HG02610 (cell line): ENCODE measurements around the gene TERF2IP.

Experiments used
- ATAC-seq: cut with Tn5 transposase; IDR thresholded peaks from one replicate; pipeline ENCODE4 v1.9.1; 2021; ENCODE audit warnings: mild to moderate bottlenecking, moderate library complexity; ENCODE audit not compliant: unreplicated experiment

TERF2IP gene

DNA sequence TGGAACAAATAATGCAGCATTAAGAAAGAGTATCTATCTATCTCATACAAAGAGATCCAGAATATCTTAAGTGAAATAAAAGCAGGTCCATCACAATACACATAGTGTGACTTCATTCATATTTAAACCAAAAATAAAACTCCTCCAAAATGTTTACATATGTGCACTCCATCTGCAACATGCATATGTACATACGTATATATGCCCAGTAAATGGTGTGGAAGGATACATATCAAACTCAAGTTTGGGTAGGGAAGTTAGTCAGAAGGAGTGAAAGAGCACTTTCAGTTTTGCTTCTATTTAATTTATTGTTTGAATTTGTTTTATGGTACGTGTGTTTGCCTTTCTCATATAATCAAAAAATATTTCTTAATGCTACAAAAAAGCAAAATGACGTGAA, 12.5 kb upstream of the TERF2IP start:
- no peak for ATAC-seq

DNA sequence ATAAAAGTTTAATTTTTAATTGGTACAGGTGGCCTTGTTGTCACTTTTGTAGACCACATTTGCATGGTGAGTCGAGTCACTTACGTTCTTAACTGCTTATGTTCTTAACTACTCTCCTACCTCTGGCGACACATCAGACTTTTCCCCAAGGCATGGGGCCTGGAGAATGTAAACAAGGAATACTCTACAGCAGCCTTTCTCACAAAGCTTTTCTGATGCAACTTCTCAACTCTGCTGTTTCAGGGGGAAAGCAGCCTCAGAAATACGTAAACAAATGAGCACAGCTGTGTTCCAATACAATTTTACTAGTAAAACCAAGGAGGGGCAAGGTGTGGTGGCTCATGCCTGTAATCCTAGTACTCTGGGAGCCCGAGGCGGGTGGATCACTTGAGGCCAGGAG, 7.0 kb upstream of the TERF2IP start:
- no peak for ATAC-seq

- ATAC-seq = no peak
Measured at GRCh38 chr16:75644240-75645012, 3.1 kb upstream of the TERF2IP start.

GRCh38 chr16:75647112-75647491, 471 bp upstream of the TERF2IP start:
- ATAC-seq = peak; percentile 25

DNA sequence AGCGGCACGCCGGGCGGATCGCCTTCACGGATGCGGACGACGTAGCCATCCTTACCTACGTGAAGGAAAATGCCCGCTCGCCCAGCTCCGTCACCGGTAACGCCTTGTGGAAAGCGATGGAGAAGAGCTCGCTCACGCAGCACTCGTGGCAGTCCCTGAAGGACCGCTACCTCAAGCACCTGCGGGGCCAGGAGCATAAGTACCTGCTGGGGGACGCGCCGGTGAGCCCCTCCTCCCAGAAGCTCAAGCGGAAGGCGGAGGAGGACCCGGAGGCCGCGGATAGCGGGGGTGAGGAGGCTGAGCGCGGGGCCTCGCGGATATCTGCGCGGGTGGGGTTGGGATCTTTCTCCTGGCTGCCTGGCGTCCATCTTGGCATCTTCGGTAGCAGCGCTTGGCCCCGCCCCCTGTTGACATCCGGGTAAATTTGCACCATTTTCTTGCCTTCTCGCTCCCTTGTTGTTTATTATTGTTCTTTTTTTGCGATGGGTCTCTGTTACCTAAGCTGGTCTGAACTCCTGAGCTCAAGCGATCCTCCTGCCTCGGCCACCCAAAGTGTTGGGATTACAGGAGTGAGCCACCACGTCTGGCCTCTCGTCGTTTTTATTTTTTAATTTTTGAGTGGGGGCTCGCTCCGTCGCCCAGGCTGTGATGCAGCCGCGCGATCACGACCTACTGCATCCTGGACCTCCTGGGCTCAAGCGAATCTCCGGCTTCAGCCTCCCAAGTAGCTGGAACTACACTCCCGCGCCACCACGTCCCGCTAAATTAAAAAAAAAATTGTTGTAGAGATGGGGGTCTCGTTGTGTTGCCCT, 898 bp downstream of the TERF2IP start:
- ATAC-seq = peak; percentile 29

DNA sequence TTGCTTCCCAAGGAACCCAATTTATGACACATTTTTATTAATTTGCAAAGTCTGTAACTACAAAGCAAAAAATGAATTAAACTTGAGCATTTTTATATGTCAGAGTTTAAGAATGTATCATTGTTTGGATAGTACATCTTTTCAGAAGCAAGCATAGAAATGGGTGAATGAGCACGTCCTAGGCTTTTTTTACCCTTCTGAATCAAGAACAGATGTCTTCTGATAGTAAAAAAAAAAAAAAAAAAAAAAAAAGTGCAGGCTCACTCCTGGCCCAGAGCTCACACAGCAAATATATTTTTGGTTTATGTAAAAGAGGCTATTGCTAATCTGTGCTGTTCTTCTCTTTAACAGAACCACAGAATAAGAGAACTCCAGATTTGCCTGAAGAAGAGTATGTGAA, 6.3 kb downstream of the TERF2IP start:
- no peak for ATAC-seq

- no peak for ATAC-seq
Measured at GRCh38 chr16:75658175-75658574, 10.6 kb downstream of the TERF2IP start.

DNA sequence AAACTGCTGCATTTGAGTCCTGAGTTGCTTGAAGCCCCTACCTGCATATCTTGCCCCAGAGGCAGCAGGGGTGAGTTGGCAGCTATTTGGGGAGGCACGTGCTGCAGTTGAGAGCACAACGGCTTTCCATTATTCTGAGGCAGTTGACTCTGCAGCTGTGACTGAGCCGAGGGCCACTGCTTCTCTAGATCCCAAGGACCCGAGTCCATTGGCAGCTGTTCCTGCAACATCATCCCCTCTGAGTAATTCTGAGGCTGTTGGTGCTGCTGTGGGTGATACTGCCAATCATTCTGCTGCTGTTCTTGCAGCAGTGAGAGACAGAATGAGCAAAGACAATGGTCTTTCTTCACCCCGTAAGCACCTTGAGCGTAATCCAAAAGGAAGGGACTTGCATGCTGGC, 12.7 kb downstream of the TERF2IP start:
- ATAC-seq = no peak

DNA sequence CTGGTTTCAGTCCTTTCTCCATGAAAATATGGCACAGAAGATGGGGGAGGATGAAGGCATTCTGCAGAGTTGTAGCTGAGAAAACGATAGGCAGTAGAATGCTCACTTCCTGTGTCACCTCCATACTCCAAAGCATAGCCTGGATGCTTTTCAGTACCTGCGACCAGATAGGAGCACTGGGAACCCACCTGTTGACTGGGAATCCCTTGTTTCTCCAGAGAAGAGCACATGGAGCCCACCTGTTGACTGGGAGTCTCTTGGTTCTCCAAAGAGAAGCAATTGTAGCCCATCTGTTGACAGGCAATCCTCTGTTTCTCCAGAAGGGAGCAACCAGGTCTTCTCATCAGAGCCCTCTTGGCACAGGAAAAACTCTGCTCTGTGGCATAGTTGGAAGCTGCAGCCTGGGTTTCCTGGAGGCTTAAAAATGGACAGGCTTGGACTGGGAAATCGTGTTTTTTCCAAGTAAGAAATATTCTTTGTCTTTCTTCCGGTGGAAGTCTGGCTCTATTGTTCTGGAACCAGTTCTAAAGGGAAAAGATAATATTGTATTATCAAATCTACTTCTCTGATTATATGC, 13.2 kb downstream of the TERF2IP start:
- ATAC-seq = no peak

DNA sequence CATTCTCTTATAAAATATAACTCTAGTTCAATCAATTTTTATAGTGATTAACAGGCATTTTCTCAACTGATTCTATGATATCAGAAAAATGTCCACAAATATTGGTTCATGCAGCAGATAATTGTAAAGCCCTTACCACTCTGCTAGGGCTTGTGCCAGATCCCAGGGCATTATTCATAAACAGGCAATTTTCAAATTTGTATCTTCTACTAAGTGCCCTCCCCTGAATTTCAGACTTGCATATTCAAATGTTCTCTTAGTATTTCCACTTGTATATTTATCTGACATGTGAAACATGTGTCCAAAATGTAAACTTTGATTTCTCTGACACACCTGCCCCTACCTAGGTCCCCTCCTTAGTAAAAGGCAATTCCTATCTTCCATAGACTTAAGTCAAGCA, 19.9 kb downstream of the TERF2IP start:
- ATAC-seq = no peak

- ATAC-seq = no peak
Measured at GRCh38 chr16:75676909-75677308, 29.3 kb downstream of the TERF2IP start, which contains the start of gene CPHXL2. CPHXL2 (minus strand) TSS chr16:75677009; CDS start chr16:75676999, 10 bp downstream.

DNA sequence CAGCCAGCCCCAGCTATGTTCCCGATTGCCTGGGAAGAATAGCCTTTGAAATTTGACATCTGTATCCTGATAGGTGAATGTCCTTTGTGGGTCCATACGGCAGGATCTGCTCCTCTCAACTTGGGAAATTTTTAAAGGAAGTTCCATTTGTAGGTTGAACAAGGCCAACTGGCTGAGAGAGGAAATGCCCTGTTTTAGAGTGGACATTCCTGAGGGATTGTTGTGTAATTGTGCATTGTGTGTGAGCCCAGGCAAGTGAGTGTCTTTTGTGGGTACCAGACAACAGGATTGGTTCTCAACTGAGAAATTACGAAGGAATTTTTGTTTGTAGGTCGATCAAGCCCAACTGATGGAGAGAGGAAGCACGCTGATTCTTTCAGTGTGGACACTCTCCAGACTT, 31.8 kb downstream of the TERF2IP start:
- ATAC-seq = no peak

- ATAC-seq = no peak
Measured at GRCh38 chr16:75682308-75682707, 34.7 kb downstream of the TERF2IP start.

DNA sequence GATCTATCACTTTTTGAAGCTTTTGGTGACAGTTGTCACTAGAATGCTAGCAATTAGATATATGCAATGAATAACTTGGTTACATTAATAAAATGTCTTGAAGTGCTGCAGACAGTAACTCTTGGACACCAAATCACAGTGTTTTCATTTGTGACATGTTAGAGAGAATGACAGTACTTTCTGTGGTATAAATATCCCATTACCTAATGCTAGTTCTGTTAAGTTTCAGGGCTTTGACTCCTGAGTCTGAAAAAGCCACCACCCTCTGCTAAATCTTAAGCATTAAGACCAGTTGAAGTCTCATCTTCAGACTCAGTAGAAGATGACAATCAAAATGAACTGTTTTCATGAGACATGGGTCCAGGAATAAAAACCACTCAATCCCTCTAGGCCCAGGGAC, 39.8 kb downstream of the TERF2IP start:
- ATAC-seq = no peak

DNA sequence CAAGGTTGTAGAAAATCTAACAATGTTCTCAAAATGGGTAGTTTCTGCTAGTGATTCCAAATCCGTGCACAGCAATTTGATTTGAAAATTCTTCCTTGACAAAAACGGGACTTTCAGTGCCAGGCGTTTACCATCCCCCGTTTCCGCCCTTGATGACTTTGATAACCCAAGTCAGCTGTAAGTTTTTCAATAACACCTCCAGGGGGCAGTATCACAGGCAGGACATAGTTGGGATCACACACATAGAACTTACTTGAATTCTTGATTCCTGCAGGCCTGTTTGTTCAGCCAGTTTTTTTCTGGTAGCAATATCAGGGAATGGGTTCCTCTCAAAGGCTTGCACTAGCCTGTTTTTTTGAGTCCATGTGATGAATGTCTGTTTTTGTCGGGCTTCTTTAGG, 48.1 kb downstream of the TERF2IP start:
- no peak for ATAC-seq

DNA sequence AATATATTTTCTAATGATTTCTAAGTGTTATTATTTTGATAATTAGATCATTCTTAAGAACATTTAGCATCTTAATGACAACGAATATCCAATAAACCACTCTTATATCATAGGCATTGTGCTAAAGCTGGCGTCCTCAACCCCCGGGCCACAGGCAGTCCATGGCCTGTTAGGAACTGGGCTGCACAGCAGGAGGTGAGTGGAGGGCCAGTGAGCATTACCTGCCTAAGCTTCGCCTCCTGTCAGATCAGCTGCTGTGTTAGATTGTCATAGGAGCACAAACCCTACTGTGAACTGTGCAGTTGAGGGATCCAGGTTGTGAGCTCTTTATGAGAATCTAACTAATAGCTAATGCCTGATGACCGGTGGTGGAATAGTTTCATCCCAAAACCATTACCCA, 50.0 kb downstream of the TERF2IP start:
- no peak for ATAC-seq

DNA sequence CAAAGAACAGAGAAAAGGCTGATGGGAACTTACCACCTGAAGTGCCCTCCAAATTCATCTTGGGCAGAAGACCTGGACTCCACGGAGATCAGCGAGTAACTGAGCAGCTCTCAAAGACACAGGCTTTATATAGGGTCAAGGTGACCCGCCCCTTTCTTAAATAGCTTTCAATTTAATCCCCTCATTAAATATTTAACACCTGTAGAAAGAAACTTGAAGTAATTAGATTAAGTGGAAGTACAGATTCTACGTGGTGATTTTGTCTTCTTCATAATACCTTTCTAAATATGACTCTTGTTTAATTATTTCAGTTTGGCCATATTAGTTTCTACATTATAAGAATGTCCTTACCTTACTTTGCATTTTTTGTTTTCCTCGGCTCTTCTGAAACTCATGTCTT, 53.8 kb downstream of the TERF2IP start, which contains the start of gene DUXB:
Gene DUXB (minus strand): TSS at position 101 of the 400 bp plus-strand sequence. CDS start 43 bp downstream, at position 58.
- no peak for ATAC-seq

GRCh38 chr16:75702242-75702641, 54.7 kb downstream of the TERF2IP start:
- no peak for ATAC-seq

DNA sequence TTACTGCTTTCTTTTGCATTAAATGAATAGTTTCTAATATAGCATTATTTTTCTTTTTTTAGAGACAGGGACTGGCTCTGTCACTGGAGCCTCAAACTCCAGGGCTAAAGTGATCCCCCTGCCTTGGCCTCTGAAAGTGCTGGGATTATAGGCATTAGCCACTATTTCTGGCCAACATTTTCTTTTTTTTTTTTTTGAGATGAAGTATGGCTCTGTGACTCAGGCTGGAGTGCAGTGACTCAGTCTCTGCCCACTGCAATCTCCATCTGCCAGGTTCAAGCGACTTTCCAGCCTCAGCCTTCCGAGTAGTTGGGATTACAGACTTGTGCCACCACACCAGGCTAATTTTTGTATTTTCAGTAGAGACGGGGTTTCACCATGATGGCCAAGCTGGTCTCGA, 55.7 kb downstream of the TERF2IP start:
- ATAC-seq = no peak
